Raji (cell line): ENCODE measurements around the gene FGF3.

Experiments used
- POLR2A ChIP-seq: IDR thresholded peaks from 2 replicates; pipeline ENCODE4 v1.6.1; 2011; ENCODE audit warnings: low read depth, low read length, control low read depth; ENCODE audit not compliant: insufficient read depth

Gene FGF3

GRCh38 chr11:69788956-69789355, 30.3 kb downstream of the FGF3 start:
- no peak for TF ChIP-seq POLR2A

GRCh38 chr11:69787906-69788305, 31.3 kb downstream of the FGF3 start:
- TF ChIP-seq POLR2A = no peak

GRCh38 chr11:69787457-69787856, 31.8 kb downstream of the FGF3 start:
- TF ChIP-seq POLR2A = no peak

- TF ChIP-seq POLR2A = no peak
Observed at GRCh38 chr11:69781241-69781640, 38.0 kb downstream of the FGF3 start.

GRCh38 chr11:69778373-69778772, 40.8 kb downstream of the FGF3 start:
- TF ChIP-seq POLR2A = no peak

GRCh38 chr11:69775163-69775755, 44.0 kb downstream of the FGF3 start, which contains the start of gene FGF4:
Gene FGF4 (minus strand): TSS chr11:69775341. CDS start chr11:69775084, 257 bp downstream.
- no peak for TF ChIP-seq POLR2A

- no peak for TF ChIP-seq POLR2A
Observed at GRCh38 chr11:69774354-69775162, 44.7 kb downstream of the FGF3 start.

GRCh38 chr11:69773626-69774353, 45.4 kb downstream of the FGF3 start:
- TF ChIP-seq POLR2A = no peak

- TF ChIP-seq POLR2A = no peak
Observed at GRCh38 chr11:69771466-69771865, 47.8 kb downstream of the FGF3 start.

- TF ChIP-seq POLR2A = no peak
Observed at GRCh38 chr11:69770540-69770939, 48.7 kb downstream of the FGF3 start.

- no peak for TF ChIP-seq POLR2A
Observed at GRCh38 chr11:69765498-69765995, 53.7 kb downstream of the FGF3 start.

- no peak for TF ChIP-seq POLR2A
Observed at GRCh38 chr11:69760319-69760718, 58.9 kb downstream of the FGF3 start.
